CD14-positive monocyte (primary cell): ENCODE data around the gene DHRS9. TPM values are rescaled to one million over a fixed set of nuclear protein-coding genes. Genes with fewer than 3 reads are reported as not detected.
A peak's percentile ranks its signal among the peaks of the same experiment; 100 is the strongest.
"Not testable (repeated sequence)": the region's sequence is repeated elsewhere in the genome, so short reads cannot be mapped to it uniquely, and the experiment has no call there.

Experiments used
- DNase-seq, 3 donors: peaks; one replicate each; pipeline ENCODE4 v3.0.0-alpha.2; 2011 to 2022
- H2AFZ ChIP-seq: 2 replicates; pipeline ENCODE4 v1.6.0; 2012; ENCODE audit warnings: mild to moderate bottlenecking, low read depth, low read length, inconsistent platforms; ENCODE audit not compliant: insufficient read depth, poor library complexity, severe bottlenecking
- H3K27ac ChIP-seq, 2 donors: 1 replicate in 1 of 2; 2 replicates in 1 of 2; pipeline ENCODE4 v1.5.1; 2012 to 2013; ENCODE audit warnings: low read length in 2 of 2, control low read depth in 1 of 2, inconsistent platforms in 1 of 2, low read depth in 1 of 2, mild to moderate bottlenecking in 1 of 2
- H3K27me3 ChIP-seq, 2 donors: one replicate each; pipeline versions ENCODE4 v1.6.0 to v1.6.1; 2011 to 2013; ENCODE audit warnings: low read length in 2 of 2; ENCODE audit not compliant: control insufficient read depth in 2 of 2, insufficient read depth in 2 of 2
- H3K36me3 ChIP-seq, 2 donors: replicated peaks in 1 of 2; 1 replicate in 1 of 2; 2 replicates in 1 of 2; pipeline versions ENCODE4 v1.5.1 to v1.6.1; 2012 to 2013; ENCODE audit warnings: low read length in 2 of 2, control low read depth in 1 of 2, inconsistent platforms in 1 of 2, mild to moderate bottlenecking in 1 of 2; ENCODE audit not compliant: insufficient read depth in 2 of 2, control insufficient read depth in 1 of 2
- H3K4me1 ChIP-seq, 2 donors: 1 replicate in 1 of 2; 2 replicates in 1 of 2; pipeline versions ENCODE4 v1.5.1 to v1.6.1; 2012 to 2013; ENCODE audit warnings: low read length in 2 of 2, control low read depth in 1 of 2, inconsistent platforms in 1 of 2, mild to moderate bottlenecking in 1 of 2, moderate library complexity in 1 of 2; ENCODE audit not compliant: insufficient read depth in 2 of 2, control insufficient read depth in 1 of 2
- H3K4me2 ChIP-seq: replicated peaks from 2 replicates; pipeline ENCODE3; 2012; ENCODE audit warnings: low read length, moderate library complexity, mild to moderate bottlenecking; ENCODE audit not compliant: poor library complexity, severe bottlenecking; ENCODE audit errors: extremely low read depth
- H3K4me3 ChIP-seq, 3 experiments: fragments of 200-600 bp in 1 of 3; sonication (generic) in 1 of 3; replicated peaks in 1 of 3; 1 replicate in 2 of 3; 2 replicates in 1 of 3; pipeline ENCODE4 v1.5.1; 2011 to 2013; ENCODE audit warnings: low read length in 3 of 3, mild to moderate bottlenecking in 3 of 3, control low read depth in 2 of 3, low read depth in 2 of 3, inconsistent platforms in 1 of 3, moderate library complexity in 1 of 3
- H3K79me2 ChIP-seq: 2 replicates; pipeline ENCODE4 v1.6.0; 2012; ENCODE audit warnings: mild to moderate bottlenecking, control low read depth, inconsistent platforms, low read length, moderate library complexity; ENCODE audit not compliant: insufficient read depth
- H3K9ac ChIP-seq: 2 replicates; pipeline ENCODE4 v1.6.0; 2017; ENCODE audit warnings: low read length, mild to moderate bottlenecking; ENCODE audit not compliant: insufficient read depth, poor library complexity, severe bottlenecking
- H3K9me3 ChIP-seq, 2 donors: replicated peaks in 1 of 2; 1 replicate in 1 of 2; 2 replicates in 1 of 2; pipeline versions ENCODE4 v1.5.1 to v1.6.1; 2012 to 2013; ENCODE audit warnings: low read length in 2 of 2, control low read depth in 1 of 2; ENCODE audit not compliant: control insufficient read depth in 1 of 2, insufficient read depth in 1 of 2
- H4K20me1 ChIP-seq: 2 replicates; pipeline ENCODE4 v1.6.0; 2012; ENCODE audit warnings: mild to moderate bottlenecking, low read length, control low read depth, moderate library complexity; ENCODE audit not compliant: insufficient read depth
- H3K27ac Mint-ChIP-seq, 7 donors: one replicate each; pipeline ENCODE4 v1.8.0; 2020; ENCODE audit warnings: mild to moderate bottlenecking in 7 of 7, mixed read lengths in 7 of 7, moderate library complexity in 6 of 7, inconsistent platforms in 2 of 7
- H3K27me3 Mint-ChIP-seq, 3 donors: one replicate each; pipeline ENCODE4 v1.8.0; 2021 to 2022; ENCODE audit warnings: low read depth in 3 of 3, mild to moderate bottlenecking in 3 of 3, mixed read lengths in 3 of 3, moderate library complexity in 3 of 3, inconsistent platforms in 1 of 3
- H3K36me3 Mint-ChIP-seq, 2 donors: one replicate each; pipeline ENCODE4 v1.8.0; 2020; ENCODE audit warnings: mixed read lengths in 2 of 2, inconsistent platforms in 1 of 2, mild to moderate bottlenecking in 1 of 2
- H3K4me1 Mint-ChIP-seq: one replicate; pipeline ENCODE4 v1.8.0; 2020; ENCODE audit warnings: mild to moderate bottlenecking, mixed read lengths
- H3K4me3 Mint-ChIP-seq, 2 donors: one replicate each; pipeline ENCODE4 v1.8.0; 2020; ENCODE audit warnings: mild to moderate bottlenecking in 2 of 2, mixed read lengths in 2 of 2, moderate library complexity in 1 of 2
- H3K9me3 Mint-ChIP-seq, 7 donors: one replicate each; pipeline ENCODE4 v1.8.0; 2020 to 2022; ENCODE audit warnings: mixed read lengths in 7 of 7, mild to moderate bottlenecking in 6 of 7, moderate library complexity in 6 of 7, inconsistent platforms in 2 of 7
- WGBS: methylation state at CpG from one replicate; pipeline ENCODE4 v1.1.5; 2013; ENCODE audit warnings: missing lambda C conversion rate; ENCODE audit not compliant: insufficient coverage; 5-methylcytosine and 5-hydroxymethylcytosine counted together
- intact Hi-C, 2 donors: fragments of 100-400 bp; cut with micrococcal nuclease; formaldehyde crosslinking; loops; one replicate each; pipeline versions ENCODE4 v1.15.0 to v1.15.1; 2023
- polyA plus RNA-seq, 3 donors: library from polyadenylated mRNA; depleted of rRNA in 1 of 3; unstranded in 2 of 3; stranded (reverse) in 1 of 3; fragments of 300-500 nt in 2 of 3; fragments of >200 nt in 1 of 3; fragmentation: Illumina TruSeq in 2 of 3; gene quantifications; 1 replicate in 2 of 3; 2 replicates in 1 of 3; pipeline ENCODE4 v1.2.3, GENCODE V29; 2012 to 2021
- TF ChIP-seq, protein P1 (sequence below): fragments of 200-600 bp; IDR thresholded peaks from one replicate; pipeline ENCODE4 v1.8.0; 2022; ENCODE audit warnings: antibody characterized with exemption, mild to moderate bottlenecking

The DHRS9 gene
- polyA plus RNA-seq, 3 donors, result 10.0 to 12.9 (median 10.0) TPM

DNA sequence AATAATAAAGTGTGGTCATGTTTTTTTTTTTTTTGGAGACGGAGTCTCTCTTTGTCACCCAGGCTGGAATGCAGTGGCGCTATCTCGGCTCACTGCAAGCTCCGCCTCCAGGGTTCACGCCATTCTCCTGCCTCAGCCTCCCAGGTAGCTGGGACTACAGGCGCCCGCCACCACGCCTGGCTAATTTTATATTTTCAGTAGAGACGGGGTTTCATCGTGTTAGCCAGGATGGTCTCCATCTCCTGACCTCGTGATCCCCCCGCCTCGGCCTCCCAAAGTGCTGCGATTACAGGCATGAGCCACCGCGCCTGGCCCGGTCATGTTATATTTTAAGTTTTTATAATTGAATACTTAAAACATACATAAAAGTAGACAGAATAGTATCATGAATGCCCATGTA, 5.2 kb upstream of the DHRS9 start:
- DNase-seq, H3K4me3 ChIP-seq, H3K27ac Mint-ChIP-seq, H3K9me3 ChIP-seq, H3K4me3 Mint-ChIP-seq, H3K9ac ChIP-seq, intact Hi-C loops, H3K9me3 Mint-ChIP-seq, H2AFZ ChIP-seq, H3K36me3 ChIP-seq, H3K36me3 Mint-ChIP-seq, H4K20me1 ChIP-seq, H3K27me3 Mint-ChIP-seq, H3K4me2 ChIP-seq, H3K79me2 ChIP-seq, H3K27ac ChIP-seq, H3K27me3 ChIP-seq: not testable (repeated sequence)
- 99% methylated on average over 9 of the region's 17 CpGs for WGBS
- H3K4me1 ChIP-seq, result peaks cover 43 to 48% of the 10 kb centered on the region in 2 donors
- H3K4me1 Mint-ChIP-seq, result peaks cover 42% of the 10 kb centered on the region

DNA sequence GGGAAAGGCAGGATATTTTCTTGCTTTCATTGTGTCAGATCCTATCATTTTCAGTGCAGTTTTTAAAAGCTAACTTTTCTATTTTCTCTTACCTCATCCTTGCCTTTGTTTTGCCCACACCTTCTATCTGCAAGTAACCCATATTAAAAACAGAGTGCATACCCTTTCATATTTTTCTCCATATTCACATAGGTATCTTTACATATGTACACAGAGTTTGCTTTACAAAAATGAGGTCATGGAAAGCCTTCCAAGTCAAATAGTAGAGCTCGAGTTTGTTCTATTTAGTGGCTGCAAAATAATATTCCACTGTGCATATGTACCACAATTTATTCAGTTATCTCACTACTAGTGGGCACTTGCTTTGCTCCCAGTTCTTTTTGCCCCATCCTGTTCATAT, 3.9 kb upstream of the DHRS9 start:
- Histone ChIP-seq H3K27ac (peak overlapping the region in 1 of 2 donors; percentile 90), H3K36me3 (no peaks in the 10 kb centered on the region), H2AFZ (no peak overlapping the region), H3K9ac (no peak overlapping the region), H3K4me2 (no peak overlapping the region), H3K4me1 (peaks cover 55 to 60% of the 10 kb centered on the region in 2 donors), H4K20me1 (no peaks in the 10 kb centered on the region), H3K9me3 (no peaks in the 10 kb centered on the region), H3K4me3 (no peak overlapping the region), H3K79me2 (peaks cover 9% of the 10 kb centered on the region), H3K27me3 (no peaks in the 10 kb centered on the region)
- WGBS, result no CpG with 5 or more reads among the region's 1 CpG
- intact Hi-C loops, result loop anchor here in 1 of 2 donors (5.0 kb wide), 1 partner anchor 37 kb away; no protein-coding TSS in a partner anchor
- H3K27ac Mint-ChIP-seq, result no peak overlapping the region
- TF ChIP-seq, protein P1, sequence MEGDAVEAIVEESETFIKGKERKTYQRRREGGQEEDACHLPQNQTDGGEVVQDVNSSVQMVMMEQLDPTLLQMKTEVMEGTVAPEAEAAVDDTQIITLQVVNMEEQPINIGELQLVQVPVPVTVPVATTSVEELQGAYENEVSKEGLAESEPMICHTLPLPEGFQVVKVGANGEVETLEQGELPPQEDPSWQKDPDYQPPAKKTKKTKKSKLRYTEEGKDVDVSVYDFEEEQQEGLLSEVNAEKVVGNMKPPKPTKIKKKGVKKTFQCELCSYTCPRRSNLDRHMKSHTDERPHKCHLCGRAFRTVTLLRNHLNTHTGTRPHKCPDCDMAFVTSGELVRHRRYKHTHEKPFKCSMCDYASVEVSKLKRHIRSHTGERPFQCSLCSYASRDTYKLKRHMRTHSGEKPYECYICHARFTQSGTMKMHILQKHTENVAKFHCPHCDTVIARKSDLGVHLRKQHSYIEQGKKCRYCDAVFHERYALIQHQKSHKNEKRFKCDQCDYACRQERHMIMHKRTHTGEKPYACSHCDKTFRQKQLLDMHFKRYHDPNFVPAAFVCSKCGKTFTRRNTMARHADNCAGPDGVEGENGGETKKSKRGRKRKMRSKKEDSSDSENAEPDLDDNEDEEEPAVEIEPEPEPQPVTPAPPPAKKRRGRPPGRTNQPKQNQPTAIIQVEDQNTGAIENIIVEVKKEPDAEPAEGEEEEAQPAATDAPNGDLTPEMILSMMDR, result no peak
- peaks cover 55% of the 10 kb centered on the region for H3K4me1 Mint-ChIP-seq
- DNase-seq, result no peak
- H3K4me3 Mint-ChIP-seq, result no peak overlapping the region
- no peaks in the 10 kb centered on the region for H3K27me3 Mint-ChIP-seq
- H3K9me3 Mint-ChIP-seq, result peaks cover 0 to 2% (median 0%) of the 10 kb centered on the region in 7 donors
- H3K36me3 Mint-ChIP-seq, result no peaks in the 10 kb centered on the region
